ENCODE data around the gene IGFL3. TPM values are rescaled to one million over a fixed set of nuclear protein-coding genes. Genes with fewer than 3 reads are reported as not detected.

IGFL3 gene
- polyA plus RNA-seq, 3 donors: not detected

DNA sequence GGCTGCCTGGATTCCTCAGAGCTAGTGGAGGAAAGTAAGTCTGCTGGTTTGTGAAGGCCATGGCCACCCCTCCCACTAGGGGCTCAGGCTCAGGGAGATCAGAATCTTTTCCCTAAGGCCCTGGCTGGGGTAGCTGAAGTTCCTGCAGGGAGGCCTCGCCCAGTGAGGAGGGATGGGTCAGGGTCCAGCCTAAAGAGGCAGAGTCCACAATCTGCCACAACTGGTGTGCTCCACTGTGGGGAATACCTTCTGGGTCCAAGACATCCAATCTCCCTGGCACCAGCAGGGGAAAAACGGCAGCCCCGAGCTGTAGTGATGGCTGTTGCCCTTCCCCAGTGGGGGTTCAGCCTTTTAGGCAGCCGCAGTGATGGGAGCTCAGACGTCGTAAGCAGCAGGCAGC lies 23.2 kb downstream of the IGFL3 start:
- no peak overlapping the region for H3K27ac Mint-ChIP-seq
- 79% methylated on average over 6 of the region's 6 CpGs for WGBS (ENCODE audit: insufficient coverage)

DNA sequence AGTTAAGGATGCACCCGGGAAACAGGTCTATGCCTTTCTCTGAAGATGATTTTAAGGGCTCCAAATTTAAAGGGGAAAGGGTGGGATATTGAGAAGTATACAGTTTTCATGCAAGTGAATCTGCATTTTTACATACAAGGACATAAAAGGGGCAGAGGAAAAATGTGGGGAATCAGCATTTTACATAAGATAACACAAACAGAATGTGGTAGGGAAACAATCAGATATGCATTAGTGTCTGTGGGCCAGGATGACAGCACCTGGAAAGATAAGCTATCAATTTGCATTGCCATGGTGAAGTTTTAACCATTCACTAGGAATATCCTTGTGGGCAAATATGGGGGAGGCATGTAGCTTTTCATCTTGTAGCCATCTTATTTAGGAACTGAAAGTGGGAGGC lies 24.1 kb downstream of the IGFL3 start:
- Histone ChIP-seq H2AFZ (ENCODE audit: insufficient read depth, low read depth, low read length, poor library complexity, severe bottlenecking) (no peak overlapping the region), H3K9ac (ENCODE audit: insufficient read depth, low read length, poor library complexity, severe bottlenecking) (no peak overlapping the region), H3K27me3 (ENCODE audit: control insufficient read depth in 2 of 2, insufficient read depth in 2 of 2, low read length in 2 of 2) (no peaks in the 10 kb centered on the region), H3K4me2 (replicated peaks; ENCODE audit: extremely low read depth, low read length, poor library complexity, severe bottlenecking) (no peak overlapping the region), H3K36me3 (replicated peaks in 1 of 2; ENCODE audit: control insufficient read depth in 1 of 2, insufficient read depth in 2 of 2, low read length in 2 of 2) (no peaks in the 10 kb centered on the region), H3K9me3 (replicated peaks in 1 of 2; ENCODE audit: control insufficient read depth in 1 of 2, insufficient read depth in 1 of 2, low read length in 2 of 2) (peaks cover 0 to 9% of the 10 kb centered on the region in 2 donors), H3K79me2 (ENCODE audit: insufficient read depth, low read length) (no peaks in the 10 kb centered on the region), H4K20me1 (ENCODE audit: insufficient read depth, low read length) (no peaks in the 10 kb centered on the region), H3K4me3 (replicated peaks in 1 of 3; ENCODE audit: low read depth in 2 of 3, low read length in 3 of 3) (no peak overlapping the region), H3K4me1 (ENCODE audit: control insufficient read depth in 1 of 2, insufficient read depth in 2 of 2, low read length in 2 of 2) (no peaks in the 10 kb centered on the region), H3K27ac (ENCODE audit: low read depth in 1 of 2, low read length in 2 of 2) (no peak overlapping the region)
- Mint-ChIP-seq H3K9me3 (peaks cover 11 to 18% (median 17%) of the 10 kb centered on the region in 7 donors), H3K36me3 (no peaks in the 10 kb centered on the region), H3K4me3 (no peak overlapping the region), H3K27me3 (ENCODE audit: low read depth in 3 of 3) (peaks cover 0 to 30% (median 8%) of the 10 kb centered on the region in 3 donors), H3K27ac (no peak overlapping the region), H3K4me1 (no peaks in the 10 kb centered on the region)
- TF ChIP-seq, protein P1, sequence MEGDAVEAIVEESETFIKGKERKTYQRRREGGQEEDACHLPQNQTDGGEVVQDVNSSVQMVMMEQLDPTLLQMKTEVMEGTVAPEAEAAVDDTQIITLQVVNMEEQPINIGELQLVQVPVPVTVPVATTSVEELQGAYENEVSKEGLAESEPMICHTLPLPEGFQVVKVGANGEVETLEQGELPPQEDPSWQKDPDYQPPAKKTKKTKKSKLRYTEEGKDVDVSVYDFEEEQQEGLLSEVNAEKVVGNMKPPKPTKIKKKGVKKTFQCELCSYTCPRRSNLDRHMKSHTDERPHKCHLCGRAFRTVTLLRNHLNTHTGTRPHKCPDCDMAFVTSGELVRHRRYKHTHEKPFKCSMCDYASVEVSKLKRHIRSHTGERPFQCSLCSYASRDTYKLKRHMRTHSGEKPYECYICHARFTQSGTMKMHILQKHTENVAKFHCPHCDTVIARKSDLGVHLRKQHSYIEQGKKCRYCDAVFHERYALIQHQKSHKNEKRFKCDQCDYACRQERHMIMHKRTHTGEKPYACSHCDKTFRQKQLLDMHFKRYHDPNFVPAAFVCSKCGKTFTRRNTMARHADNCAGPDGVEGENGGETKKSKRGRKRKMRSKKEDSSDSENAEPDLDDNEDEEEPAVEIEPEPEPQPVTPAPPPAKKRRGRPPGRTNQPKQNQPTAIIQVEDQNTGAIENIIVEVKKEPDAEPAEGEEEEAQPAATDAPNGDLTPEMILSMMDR (IDR thresholded peaks at IDR 0.05): no peak
- intact Hi-C loops (cut with micrococcal nuclease): no loop called here
- no peak for DNase-seq
- 75% methylated on average over 1 of the region's 1 CpG for WGBS (ENCODE audit: insufficient coverage)

More for the DNA sequence above, 23.2 kb downstream of the IGFL3 start:
- no peak overlapping the region for H3K4me3 ChIP-seq (replicated peaks in 1 of 3; ENCODE audit: low read depth in 2 of 3, low read length in 3 of 3)
- no peak for DNase-seq
- H3K4me1 Mint-ChIP-seq: no peaks in the 10 kb centered on the region
- TF ChIP-seq, protein P1 (IDR thresholded peaks at IDR 0.05): no peak
- no peaks in the 10 kb centered on the region for H3K4me1 ChIP-seq (ENCODE audit: control insufficient read depth in 1 of 2, insufficient read depth in 2 of 2, low read length in 2 of 2)
- no peak overlapping the region for H2AFZ ChIP-seq (ENCODE audit: insufficient read depth, low read depth, low read length, poor library complexity, severe bottlenecking)
- peaks cover 0 to 25% (median 2%) of the 10 kb centered on the region in 3 donors for H3K27me3 Mint-ChIP-seq (ENCODE audit: low read depth in 3 of 3)
- intact Hi-C loops (cut with micrococcal nuclease): no loop called here
- no peak overlapping the region for H3K4me3 Mint-ChIP-seq
- no peaks in the 10 kb centered on the region for H3K79me2 ChIP-seq (ENCODE audit: insufficient read depth, low read length)
- H3K36me3 ChIP-seq (replicated peaks in 1 of 2; ENCODE audit: control insufficient read depth in 1 of 2, insufficient read depth in 2 of 2, low read length in 2 of 2): no peaks in the 10 kb centered on the region
- H3K9me3 ChIP-seq (replicated peaks in 1 of 2; ENCODE audit: control insufficient read depth in 1 of 2, insufficient read depth in 1 of 2, low read length in 2 of 2): peaks cover 0 to 9% of the 10 kb centered on the region in 2 donors
- H3K36me3 Mint-ChIP-seq: no peaks in the 10 kb centered on the region
- no peak overlapping the region for H3K4me2 ChIP-seq (replicated peaks; ENCODE audit: extremely low read depth, low read length, poor library complexity, severe bottlenecking)
- H3K9me3 Mint-ChIP-seq: peaks cover 11 to 18% (median 16%) of the 10 kb centered on the region in 7 donors
- no peaks in the 10 kb centered on the region for H3K27me3 ChIP-seq (ENCODE audit: control insufficient read depth in 2 of 2, insufficient read depth in 2 of 2, low read length in 2 of 2)
- H3K27ac ChIP-seq (ENCODE audit: low read depth in 1 of 2, low read length in 2 of 2): no peak overlapping the region
- no peaks in the 10 kb centered on the region for H4K20me1 ChIP-seq (ENCODE audit: insufficient read depth, low read length)
- H3K9ac ChIP-seq (ENCODE audit: insufficient read depth, low read length, poor library complexity, severe bottlenecking): no peak overlapping the region
